ENCODE results near the gene HTR1B.

Gene HTR1B, protein sequence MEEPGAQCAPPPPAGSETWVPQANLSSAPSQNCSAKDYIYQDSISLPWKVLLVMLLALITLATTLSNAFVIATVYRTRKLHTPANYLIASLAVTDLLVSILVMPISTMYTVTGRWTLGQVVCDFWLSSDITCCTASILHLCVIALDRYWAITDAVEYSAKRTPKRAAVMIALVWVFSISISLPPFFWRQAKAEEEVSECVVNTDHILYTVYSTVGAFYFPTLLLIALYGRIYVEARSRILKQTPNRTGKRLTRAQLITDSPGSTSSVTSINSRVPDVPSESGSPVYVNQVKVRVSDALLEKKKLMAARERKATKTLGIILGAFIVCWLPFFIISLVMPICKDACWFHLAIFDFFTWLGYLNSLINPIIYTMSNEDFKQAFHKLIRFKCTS

DNA sequence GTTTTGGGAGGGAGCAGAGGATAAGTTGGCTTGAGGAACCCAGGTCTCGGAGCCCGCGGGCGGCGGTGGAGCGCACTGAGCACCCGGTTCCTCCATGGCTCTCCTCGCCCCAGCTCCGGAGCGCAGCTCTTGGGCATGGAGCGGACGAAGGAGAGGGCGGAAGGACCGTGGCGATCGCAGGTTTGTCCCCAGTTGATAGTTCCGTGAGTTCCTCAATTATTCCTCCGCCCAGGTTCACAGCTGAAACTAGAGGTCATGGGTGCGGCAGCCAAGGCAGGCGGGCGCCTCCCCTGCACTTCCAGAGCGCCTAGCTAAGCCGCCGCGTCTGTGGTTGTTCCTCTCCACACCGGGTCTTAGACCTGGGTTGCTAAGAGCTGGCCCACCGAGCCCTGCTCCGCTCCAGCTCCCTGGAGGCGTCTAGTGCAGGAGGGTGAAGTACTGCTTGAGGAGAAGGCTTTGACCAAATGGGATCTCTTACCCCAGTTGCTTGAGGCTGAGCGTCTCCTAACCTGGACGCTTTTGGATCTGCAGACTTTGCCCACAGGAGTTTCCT lies at the start of gene HTR1B:
HTR1B (minus strand) TSS at position 184 of the 553 bp plus-strand sequence; CDS start at position 96, 88 bp downstream.
- DNase-seq, result no peak

DNA sequence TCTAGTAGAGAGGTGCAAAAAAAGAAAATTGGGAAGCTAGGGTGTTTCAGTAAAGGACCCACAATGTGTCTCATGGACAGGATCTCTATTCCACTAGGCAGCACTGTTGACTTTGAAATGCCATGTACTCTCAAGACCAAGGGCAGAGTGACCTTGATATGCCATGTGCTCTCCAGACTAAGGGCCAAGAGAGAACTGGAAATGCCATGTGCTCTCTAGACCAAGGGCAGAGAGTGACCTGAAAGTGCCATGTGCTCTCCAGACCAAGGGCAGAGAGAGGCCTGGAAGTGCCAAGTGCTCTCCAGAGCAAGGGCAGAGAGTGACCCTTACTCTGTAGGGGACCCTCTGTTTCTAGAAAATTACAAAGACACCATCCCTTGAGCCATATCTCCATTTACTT lies 49.3 kb upstream of the HTR1B start:
- no peak for DNase-seq

DNA sequence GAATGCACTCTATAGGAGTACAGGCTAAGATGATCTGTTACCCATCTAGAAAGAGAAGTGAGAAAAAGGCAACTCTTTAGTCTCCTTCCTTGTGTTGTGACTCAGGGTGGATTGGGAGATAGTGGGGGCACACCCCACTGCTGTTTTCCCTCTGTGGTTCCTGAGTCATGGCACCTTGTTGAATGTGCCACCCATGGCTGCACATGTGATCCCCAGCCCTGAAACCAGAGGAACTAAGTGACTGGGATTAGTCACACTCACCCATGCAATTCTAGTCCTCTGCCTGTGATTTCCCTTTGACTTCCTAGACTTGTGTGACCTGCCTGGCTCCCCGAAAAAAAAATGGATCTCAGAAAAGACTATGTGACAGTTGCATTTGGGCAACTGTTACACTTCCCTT lies 48.6 kb upstream of the HTR1B start:
- no peak for DNase-seq

DNA sequence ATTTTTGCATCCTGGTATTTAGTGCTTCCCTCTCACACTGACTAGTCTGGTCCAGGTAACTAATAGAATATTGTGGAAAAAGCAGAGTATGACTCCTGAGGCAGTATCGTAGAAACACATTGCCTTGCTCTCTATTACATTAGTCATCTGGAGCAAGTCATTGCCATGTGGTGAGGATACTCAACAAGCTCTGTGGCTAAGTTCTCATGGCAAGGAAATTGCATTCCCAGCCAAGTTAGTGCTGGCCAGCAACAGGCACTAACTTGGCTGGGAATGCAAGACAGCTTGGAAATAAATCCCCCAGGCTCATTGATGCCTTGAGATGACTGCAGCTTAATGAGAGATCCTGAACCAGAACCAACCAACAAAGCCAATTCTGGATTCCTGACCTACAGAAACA lies 39.7 kb upstream of the HTR1B start:
- no peak for DNase-seq

DNA sequence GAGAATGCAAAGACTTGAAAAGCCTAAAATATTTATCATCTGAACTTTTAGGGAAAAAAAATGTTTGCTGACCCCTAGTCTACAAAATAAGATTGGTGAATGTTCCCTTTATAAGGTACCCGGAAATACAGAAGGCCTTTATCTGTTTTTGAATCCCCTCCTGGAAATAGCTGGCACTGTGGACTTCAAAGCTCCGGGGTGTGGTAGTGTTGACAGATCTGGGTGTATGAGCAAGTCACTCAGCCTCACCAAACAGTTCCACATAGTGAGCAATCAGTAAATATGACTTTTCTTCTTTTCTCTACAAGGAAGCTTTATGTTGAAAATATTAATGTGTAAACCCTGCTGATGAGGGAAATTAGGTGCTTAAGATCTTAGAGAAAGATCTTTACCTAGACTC lies 29.2 kb upstream of the HTR1B start:
- DNase-seq, result no peak

DNA sequence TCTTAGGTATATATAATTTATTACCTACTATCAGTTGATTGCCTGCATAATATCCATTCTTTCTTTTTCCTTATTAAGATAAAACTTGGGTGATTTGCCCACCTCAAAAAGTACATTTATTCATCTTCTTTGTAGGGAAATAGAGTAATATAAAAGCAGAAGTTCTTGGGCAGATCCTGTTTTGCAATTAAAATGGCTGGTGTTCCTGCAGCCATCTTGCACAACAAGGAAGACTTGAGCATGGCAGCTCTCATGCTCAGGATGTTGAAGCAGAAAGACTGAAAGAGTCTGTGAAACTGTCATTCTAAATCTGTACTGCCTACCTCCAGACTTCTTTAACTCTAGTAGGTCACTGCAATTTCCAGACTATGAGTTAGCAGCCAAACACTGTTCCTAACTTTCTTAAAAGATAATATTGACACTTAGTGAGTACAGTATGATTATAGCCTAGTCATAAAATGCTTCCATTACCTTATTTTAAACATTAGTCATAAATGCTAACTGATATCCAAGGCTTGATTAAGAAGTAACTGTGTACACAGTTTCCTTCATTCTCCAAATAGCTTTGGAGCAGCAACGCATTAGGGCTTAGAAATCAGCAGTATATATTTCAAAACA lies 24.6 kb upstream of the HTR1B start:
- DNase-seq, result no peak

DNA sequence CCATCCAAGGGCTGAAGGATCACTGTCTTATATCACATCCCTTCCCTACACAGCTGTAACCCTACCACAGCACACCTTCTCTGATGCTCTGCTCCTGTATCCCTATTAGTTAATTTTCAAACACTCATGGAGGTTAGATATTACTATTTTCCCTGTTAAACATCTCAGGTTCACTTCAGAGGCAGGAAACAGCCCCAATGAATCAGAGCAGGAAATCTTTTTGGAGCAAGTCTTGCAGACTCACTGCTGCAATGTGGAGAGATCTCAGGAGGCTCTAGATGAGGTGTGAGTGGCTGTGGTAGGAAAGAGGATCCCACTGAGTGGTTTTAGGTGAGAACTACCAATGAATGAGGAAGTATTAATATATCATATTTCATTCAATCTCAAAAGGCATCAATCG lies 19.7 kb upstream of the HTR1B start:
- no peak for DNase-seq

DNA sequence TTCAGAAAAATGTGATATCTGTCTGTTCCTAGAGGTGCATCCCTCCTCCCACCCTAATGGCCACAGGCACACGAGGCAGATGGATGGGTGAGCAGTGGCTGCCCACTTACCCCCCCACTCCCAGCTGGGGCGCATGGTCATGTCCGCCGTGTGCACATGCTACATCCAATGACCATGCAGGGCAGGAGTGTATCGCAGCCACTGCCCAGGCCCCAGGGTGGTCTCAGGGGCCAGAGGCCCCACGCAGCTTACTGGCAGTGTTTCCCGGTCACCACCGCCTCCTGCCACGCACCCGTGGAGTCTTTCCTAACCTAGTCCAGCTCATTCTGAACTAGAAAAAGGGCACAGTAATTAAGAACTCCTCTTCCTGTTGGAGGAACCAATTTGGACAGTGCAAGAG lies 11.7 kb upstream of the HTR1B start:
- no peak for DNase-seq

DNA sequence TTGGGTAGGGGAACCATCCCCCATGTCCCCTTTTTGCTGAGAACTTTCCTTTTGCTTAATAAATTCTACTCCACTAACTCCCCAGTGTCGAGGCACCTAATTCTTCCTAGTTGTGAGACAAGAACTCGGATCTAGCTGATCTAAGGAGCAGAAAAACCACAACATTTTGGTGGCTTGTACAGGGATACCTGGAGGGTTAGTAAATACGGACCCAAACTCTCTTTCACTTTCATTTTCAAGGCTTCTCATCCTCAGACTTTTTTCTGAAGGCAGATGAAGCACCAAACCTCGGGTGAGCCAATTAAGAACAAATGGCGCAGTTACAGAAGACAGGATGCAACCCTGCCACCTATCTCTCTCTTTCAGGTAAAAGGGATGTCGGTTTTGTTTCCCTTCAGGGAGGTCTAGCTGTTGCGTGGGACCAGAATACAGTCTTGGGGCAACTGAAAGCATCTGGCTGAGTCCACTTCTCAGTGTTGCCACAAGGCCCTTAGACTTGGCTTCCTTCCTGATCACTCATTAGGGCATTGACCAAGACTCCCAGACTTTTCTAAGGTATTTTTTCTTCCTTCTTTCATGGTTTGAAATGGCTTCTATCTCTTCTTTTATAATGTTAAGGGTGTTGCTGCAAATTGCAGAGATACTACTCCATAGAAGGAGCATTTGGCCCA lies 11.1 kb upstream of the HTR1B start:
- no peak for DNase-seq

DNA sequence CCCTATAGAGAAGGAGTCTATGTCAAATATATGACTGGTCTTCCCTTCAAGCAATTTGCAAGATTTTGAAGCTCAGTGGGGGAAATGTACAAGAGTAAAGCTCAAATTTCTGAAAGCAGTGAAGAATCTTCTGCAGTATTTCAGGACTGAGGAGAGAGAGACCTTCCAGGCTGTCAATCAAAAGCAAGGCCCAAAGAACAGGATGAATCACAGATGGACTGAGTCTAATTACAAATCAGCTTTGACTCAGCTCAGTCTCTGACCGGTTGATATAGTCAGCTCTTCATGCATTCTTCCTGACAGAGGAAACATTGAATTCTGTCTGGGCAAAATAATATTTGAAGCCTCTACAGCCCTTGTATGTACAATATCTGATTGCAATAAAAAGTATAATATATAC lies 7.7 kb upstream of the HTR1B start:
- no peak for DNase-seq

DNA sequence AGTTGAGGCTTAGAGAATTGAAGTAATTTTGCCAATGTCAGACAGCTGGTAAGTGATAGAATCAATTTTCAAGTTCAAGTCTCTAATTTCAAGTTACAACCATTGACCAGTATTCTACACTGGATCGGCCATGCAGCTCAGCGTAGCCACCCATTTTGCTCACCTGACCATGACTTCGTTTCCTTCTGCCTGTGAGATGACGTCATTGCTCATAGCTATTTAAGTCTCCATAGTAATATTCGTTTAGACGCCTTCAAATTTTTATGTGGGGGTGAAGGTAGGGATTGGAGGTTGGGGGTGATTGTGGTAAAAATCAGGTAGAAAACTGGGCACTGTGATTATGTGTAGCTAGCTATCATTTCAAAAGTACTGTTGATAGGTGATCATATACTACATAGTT lies 5.6 kb upstream of the HTR1B start:
- no peak for DNase-seq

DNA sequence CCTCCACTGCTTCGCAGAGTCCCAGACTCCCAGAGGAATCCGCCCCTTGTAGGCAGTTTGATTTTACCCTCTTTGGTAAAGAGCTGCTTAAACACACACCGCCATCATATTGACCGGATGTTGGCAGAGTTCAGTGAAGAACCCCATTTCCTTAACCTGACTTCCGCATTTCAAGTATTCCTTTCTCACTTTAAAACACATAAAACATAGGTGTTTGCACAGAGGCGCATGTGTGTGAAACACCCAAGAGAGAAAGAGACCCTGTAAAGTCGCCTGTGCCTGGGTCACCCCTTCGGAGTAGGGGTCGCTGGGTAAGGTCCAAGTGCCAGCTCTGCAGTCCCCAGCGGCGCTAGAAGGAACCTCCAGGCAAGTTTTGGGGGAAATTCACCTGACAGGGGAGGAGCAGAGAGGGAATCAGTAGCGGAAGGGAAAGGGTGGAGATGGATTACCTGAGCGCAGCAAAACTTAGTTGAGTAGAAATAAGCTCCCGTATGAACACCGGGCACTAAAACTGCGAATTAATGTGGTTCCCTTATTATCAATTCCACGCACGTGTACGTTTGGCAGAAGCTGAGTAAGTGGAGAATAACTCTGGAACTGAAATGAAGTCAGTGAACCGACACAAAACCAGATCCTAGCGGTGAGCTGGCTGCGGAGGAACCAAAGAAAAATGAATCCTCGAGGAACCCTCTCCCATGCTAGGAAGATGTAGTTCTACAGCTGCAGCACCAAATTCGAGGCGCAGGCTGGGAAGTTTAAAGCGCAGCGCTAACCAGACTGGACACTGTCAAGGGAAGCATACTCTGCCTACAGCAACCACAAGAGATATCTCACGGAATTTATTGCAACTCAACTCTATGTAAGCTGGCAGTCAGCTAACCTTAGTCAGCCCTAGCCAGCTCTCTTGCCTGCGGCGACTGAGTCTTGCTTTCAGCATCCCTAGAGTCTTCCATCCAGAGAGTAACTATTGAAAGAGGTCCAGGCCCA lies 3.5 kb upstream of the HTR1B start:
- no peak for DNase-seq

DNA sequence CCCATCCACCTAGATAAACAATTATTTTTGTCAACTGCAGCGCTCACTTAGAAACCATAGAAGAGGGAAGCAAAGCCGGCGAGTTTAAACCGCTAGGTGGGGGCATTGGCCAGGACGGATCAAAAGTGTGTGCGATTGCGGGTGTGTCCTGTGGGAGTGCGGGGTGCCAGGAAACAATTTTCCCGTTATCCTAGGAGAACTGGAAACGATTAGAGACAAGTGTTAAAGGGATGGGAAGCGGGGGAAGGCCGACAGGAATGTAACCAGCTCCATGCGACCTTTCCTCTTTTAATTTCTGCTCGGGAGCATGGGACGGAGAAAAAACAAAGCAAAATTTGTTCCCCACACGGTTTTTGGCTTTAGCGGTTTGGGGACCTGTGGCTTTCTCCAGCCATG lies 2.8 kb upstream of the HTR1B start:
- DNase-seq, result no peak

DNA sequence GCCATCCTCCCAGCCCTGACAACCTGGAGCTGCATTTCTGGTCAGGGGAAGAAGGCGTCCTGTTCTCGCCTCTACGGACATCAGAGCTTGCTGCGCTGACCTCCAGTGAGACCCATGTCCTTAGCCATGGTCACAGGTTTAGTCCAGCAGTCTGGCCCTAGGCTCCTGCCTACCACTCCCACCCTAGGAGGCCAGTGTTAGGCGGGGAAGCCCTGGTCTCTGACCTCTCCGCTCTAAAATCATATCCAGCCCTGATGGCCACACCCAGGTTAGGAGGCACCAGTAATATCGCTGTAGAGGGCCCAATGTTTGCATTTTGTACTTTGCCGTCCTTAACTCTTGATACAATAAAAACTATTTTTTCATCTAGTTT lies 1.2 kb upstream of the HTR1B start:
- no peak for DNase-seq

DNA sequence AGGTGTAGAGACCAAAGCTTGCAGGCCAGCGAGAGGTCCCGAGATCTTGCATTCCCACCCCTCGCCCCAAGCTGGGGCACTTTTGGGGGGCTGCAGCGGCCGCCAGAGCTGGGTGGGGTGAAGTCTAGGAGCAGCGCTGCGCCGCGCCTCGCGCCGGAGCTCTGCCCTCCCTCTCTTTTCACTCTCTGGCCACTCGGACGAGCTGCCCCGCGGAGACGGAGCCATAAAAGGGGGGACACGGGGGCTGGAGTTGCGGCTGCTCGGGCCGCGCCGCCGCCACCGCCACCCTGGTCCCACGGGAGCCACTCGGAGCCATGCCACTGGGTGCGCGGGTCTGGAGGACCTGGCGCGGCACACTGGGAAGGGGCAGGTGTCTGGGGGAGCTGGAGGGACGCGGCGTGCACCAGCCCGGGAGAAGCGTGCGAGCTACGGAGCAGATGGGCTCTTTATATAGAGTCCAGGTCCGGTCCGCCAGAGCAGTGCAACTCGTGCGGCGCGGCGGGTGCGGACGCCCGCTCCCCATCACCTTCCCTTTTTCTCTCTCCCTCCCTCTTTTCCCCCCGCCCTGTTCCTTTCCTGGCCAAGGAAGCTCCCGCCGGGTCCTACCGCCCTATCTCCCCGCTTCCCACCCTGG lies 687 bp upstream of the HTR1B start:
- no peak for DNase-seq

DNA sequence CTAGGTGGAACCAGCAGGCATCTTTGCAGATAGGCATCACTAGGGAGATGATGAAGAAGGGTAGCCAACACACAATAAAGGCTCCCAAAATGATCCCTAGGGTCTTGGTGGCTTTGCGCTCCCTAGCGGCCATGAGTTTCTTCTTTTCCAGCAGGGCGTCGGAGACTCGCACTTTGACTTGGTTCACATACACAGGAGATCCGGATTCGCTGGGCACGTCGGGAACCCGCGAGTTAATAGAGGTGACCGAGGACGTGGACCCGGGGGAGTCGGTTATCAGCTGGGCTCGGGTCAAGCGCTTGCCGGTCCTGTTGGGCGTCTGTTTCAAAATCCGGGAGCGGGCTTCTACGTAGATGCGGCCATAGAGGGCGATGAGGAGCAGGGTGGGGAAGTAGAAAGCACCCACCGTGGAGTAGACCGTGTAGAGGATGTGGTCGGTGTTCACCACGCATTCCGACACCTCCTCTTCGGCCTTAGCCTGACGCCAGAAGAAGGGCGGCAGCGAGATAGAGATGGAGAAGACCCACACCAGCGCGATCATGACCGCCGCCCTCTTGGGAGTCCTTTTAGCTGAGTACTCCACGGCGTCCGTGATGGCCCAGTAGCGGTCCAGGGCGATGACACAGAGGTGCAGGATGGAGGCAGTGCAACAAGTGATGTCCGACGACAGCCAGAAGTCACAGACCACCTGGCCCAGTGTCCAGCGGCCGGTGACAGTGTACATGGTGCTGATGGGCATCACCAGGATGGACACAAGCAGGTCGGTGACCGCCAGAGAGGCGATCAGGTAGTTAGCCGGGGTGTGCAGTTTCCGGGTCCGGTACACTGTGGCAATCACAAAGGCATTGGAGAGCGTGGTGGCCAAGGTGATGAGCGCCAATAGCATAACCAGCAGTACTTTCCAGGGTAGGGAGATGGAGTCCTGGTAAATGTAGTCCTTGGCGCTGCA lies 658 bp downstream of the HTR1B start:
- DNase-seq, result no peak

DNA sequence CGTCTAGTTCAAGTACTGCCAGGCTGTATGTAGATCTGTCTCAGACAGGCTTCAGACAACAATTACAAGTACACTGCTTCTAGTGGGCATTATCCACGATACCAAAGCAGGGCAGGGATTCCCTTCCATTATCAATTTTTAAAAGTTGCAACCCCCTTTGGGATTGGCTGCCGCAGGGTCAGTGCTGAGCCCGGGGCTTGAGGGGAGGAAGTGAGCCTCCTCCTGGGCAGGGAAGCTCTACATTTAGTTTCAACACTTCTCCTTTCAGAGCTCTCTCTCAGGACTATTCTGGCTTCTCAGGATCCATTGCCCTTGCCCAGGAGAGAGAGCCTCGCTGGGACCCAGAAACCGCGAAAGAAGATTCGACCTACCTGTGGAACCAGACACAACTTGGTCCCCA lies 1.5 kb downstream of the HTR1B start:
- no peak for DNase-seq

DNA sequence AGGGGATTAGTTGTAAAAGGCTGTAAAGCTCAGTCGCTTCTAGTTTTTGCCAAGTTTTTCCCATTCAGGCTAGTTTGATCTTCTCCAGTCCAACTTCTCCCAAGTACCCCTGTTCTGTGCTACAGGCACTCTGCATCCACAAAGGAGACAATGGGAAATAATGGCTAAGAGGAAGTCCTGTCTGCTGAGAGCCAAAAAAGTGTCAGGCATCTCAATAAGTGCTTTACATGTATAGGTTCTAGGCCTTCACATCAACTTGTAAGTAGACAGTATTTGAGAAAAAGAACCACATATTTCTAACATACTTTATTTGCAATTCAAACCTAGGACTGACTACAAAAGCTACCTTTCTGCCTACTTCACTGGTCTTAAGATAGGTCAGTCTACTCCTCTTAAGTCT lies 4.9 kb downstream of the HTR1B start:
- DNase-seq, result no peak

DNA sequence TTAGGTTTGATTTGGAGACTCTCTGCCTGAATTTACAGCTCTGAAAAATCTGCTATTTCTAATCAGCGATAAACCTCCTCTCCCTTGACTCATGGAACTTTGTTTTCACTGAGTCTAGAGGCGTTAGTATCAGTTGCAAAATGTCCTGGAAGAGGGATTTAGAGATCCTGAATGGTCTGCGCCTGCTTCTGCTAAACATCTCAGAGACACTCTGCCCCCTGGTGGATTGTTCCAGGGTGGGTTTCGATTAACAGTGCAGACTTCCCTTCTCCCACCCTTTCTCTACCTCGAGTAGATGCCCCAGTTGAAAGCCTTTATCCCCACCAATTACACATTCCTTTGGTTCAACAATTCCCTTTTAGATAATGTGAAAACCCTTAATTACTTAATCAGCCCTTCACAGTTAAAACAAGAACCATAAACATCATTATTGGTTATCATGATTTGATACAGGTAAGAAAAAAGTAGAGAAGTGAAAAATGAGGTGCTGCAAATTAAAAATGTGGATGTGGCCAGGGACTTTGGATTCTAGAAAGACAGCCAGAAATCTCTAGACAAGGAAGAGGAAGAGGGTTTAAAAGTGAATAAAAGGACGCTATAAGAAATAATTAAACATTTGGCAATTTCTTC lies 5.5 kb downstream of the HTR1B start:
- no peak for DNase-seq

DNA sequence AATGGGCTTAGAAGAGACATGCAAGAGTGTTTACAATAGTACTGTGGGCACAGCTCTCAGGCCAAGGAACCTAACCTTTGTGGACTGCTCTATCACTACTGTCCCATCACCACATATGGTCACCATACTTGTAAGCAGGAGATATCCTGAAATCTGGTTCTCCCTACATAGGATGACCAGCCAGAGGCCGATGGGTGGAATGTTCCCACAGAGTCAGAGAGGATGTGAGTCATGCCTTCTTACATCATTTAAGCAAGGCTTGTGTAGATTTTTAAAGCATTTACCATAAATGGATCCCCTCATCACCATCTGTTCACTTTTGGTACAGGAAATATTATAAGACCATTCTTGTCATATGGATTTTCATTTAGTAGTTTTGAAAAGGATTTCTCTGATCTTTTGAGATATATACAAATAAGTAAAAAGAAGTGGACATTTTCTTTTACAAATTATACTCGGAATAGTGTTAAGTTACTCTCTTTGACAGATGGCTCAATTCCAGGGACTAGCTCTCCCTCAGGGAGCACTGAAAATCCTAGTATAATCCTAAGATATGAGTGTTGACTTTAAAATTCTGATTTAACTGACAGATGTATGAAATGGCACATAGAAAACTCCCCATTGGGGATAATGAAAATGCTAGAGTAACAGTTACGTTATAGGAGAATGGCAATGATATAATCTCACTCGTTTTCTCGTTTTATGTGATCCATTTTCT lies 6.6 kb downstream of the HTR1B start:
- DNase-seq, result no peak
